Thyroid gland (tissue), 4 donors: ENCODE data around the gene RAB11FIP4. TPM values are rescaled to one million over a fixed set of nuclear protein-coding genes. Genes with fewer than 3 reads are reported as not detected.
A peak's percentile ranks its signal among the peaks of the same experiment; 100 is the strongest.

Experiments
- DNase-seq, 2 donors: peaks; one replicate each; pipeline ENCODE4 v3.0.0-alpha.2; 2019
- H3K27ac ChIP-seq, 3 donors: fragments of 200-600 bp; sonication (generic); 1 replicate in 2 of 3; 2 replicates in 1 of 3; pipeline ENCODE4 v1.5.1; 2016 to 2019; ENCODE audit warnings: mild to moderate bottlenecking in 1 of 3, moderate library complexity in 1 of 3
- H3K27me3 ChIP-seq: fragments of 200-600 bp; sonication (generic); one replicate; pipeline ENCODE4 v1.5.1; 2019
- H3K36me3 ChIP-seq, 2 donors: fragments of 200-600 bp; sonication (generic); one replicate each; pipeline ENCODE4 v1.5.1; 2016 to 2019
- H3K4me1 ChIP-seq, 2 donors: fragments of 200-600 bp; sonication (generic); one replicate each; pipeline ENCODE4 v1.5.1; 2017 to 2019
- H3K4me3 ChIP-seq, 3 donors: fragments of 200-600 bp; sonication (generic); replicated peaks in 1 of 3; 1 replicate in 2 of 3; 2 replicates in 1 of 3; pipeline ENCODE4 v1.5.1; 2016; ENCODE audit warnings: mild to moderate bottlenecking in 1 of 3
- H3K9me3 ChIP-seq: fragments of 200-600 bp; sonication (generic); one replicate; pipeline ENCODE4 v1.5.1; 2017
- CTCF ChIP-seq, 6 experiments: fragments of 200-600 bp in 3 of 6; fragments of 450-650 bp in 3 of 6; sonication (generic) in 3 of 6; IDR thresholded peaks; one replicate each; pipeline ENCODE4 v1.5.1; 2016 to 2019; ENCODE audit warnings: antibody characterized with exemption in 6 of 6, mild to moderate bottlenecking in 2 of 6, inconsistent platforms in 1 of 6, moderate library complexity in 1 of 6
- POLR2A ChIP-seq, 2 donors: fragments of 450-650 bp; IDR thresholded peaks; one replicate each; pipeline ENCODE4 v1.6.1; 2017; ENCODE audit warnings: antibody characterized with exemption in 2 of 2, mild to moderate bottlenecking in 2 of 2, moderate library complexity in 1 of 2
- WGBS, 2 donors: methylation state at CpG; one replicate each; pipeline ENCODE4 v1.1.5; 2017; 5-methylcytosine and 5-hydroxymethylcytosine counted together
- intact Hi-C: fragments of 100-400 bp; cut with DNase I; formaldehyde crosslinking; loops from one replicate; pipeline ENCODE4 v1.15.1; 2023
- total RNA-seq, 4 donors: library from RNA; depleted of rRNA; stranded (reverse); fragments of >200 nt; gene quantifications; one replicate each; pipeline ENCODE4 v1.2.3, GENCODE V29; 2016

The RAB11FIP4 gene
- total RNA-seq, 4 donors from 2014 or later: 21.1 to 44.5 (median 24.9) TPM

DNA sequence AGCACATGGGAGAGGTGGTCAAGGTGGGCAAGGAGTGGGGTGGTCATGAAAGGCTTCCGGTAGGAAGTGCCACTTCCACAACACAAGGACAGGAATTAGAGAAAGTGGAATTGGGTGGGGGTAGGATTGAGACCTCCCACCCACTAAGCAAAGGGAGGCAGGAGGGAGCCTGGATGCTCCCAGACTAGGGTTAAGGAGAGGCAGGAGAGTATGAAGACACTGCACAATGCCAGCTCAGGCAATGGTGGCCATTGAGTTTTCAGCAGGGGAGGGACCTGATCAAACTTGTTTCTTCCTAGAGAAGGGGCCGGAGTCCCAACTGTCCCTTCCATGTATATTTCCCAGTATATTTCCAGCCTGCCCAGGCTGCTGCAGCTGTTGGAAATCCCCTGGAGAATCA lies 3.1 kb upstream of the RAB11FIP4 start:
- intact Hi-C loops: no loop called here
- no peak for DNase-seq
- Histone ChIP-seq H3K36me3 (no peaks in the 10 kb centered on the region), H3K27me3 (peaks cover 6% of the 10 kb centered on the region), H3K4me1 (peaks cover 3 to 14% of the 10 kb centered on the region in 2 donors), H3K9me3 (no peaks in the 10 kb centered on the region), H3K4me3 (no peak overlapping the region), H3K27ac (no peak overlapping the region)
- 67 to 88% methylated on average over 2 of the region's 2 CpGs for WGBS, 2 donors
- TF ChIP-seq CTCF (IDR thresholded peaks at IDR 0.05) (no peak), POLR2A (IDR thresholded peaks at IDR 0.05) (no peak)

DNA sequence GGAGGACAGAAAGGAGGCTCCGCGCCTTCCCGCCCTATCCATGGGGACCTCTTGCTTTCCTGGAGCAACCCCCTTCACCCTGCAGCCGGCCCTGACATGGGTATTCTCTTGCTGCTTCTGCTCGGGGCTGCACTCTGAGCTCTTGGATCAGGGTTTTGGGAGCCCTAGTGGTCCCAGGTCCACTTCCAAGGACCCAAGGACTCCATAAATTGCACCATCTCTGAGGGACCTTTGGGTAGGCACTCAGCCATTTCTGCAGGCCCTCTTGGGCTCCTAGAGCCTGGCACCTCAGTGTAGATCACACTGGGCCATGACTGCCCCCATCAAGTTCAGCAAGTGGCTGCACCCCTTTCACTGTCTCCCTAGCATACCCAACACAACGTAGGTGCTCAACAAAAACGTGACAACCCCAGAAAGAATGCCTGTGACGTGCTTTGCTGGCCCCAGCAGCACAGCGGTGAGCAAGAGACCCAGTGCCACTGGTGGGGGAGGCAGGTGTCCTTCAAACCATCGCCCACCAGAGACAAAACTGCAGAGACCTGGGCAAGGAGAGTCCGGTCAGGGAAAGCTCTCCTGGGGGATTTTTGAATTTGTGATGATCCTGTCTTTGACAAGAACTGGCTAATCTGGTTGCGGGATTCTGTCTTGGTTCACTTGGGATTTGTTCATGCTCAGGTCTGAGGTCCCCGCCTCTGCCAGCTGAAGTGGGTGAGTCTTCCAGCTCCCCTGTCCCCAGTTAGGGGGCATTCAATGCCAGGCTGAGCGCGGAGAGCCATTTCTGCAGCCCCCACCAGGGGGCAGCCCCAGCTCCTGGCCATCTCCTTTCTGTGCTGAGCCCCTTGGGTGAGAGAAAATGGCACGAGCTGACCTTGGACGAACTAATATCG lies 2.5 kb upstream of the RAB11FIP4 start:
- no peaks in the 10 kb centered on the region for H3K36me3 ChIP-seq
- WGBS, 2 donors: 52 to 67% methylated on average over 13 to 16 of the region's 18 CpGs
- H3K4me3 ChIP-seq: no peak overlapping the region
- no peaks in the 10 kb centered on the region for H3K9me3 ChIP-seq
- H3K27me3 ChIP-seq: peaks cover 6% of the 10 kb centered on the region
- H3K4me1 ChIP-seq: peaks cover 3 to 14% of the 10 kb centered on the region in 2 donors
- peak; percentile 9 to 11 for DNase-seq
- TF ChIP-seq POLR2A (IDR thresholded peaks at IDR 0.05): no peak
- TF ChIP-seq CTCF (IDR thresholded peaks at IDR 0.05): peak in 4 of 6 experiments; percentile 12 to 56 (median 30)
- intact Hi-C loops: no loop called here
- no peak overlapping the region for H3K27ac ChIP-seq

DNA sequence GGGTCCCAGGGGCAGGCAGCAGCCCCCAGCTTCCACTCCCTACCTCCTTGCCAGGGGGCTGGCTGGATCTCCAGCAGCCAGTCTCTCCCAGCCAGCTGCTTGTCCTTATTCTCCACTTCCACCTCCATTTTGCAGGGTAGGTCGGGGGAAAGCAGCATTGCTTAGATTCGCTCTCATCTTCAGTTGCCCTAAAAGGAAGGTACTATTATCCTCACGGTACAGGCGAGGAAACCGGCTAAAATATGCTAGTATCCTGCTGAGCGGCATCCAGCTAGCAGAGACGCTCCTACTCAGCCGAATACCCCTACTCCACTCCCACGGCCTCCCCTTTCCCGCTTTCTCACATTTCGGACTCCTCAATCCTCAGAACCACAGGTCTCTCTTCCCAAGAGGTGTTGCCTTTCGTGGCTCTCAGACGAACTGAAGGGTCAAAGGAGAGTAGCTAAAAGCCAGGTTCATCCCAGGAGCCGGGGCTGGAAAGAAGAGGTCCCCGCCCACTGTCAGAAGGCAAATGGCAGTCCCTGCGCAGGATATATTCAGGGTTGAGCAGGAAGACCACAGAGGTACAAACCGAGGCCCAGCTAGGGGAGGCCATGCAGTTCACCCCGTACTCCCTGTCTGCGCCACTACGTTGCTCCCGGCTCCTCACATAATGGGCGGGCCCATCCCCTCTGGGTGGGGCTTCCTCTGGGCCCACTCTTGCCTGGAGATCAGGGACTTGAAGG lies 1.7 kb upstream of the RAB11FIP4 start:
- Histone ChIP-seq H3K4me3 (no peak overlapping the region), H3K27me3 (peaks cover 6% of the 10 kb centered on the region), H3K4me1 (peaks cover 3 to 14% of the 10 kb centered on the region in 2 donors), H3K27ac (no peak overlapping the region), H3K9me3 (no peaks in the 10 kb centered on the region), H3K36me3 (no peaks in the 10 kb centered on the region)
- no peak for DNase-seq
- intact Hi-C loops: no loop called here
- 58 to 64% methylated on average over 21 to 22 of the region's 22 CpGs for WGBS, 2 donors
- TF ChIP-seq CTCF (IDR thresholded peaks at IDR 0.05) (no peak), POLR2A (IDR thresholded peaks at IDR 0.05) (no peak)

GRCh38 chr17:31390426-31390747 lies 1.1 kb upstream of the RAB11FIP4 start:
- H3K36me3 ChIP-seq: no peaks in the 10 kb centered on the region
- H3K4me1 ChIP-seq: peaks cover 3 to 14% of the 10 kb centered on the region in 2 donors
- H3K27me3 ChIP-seq: peaks cover 6% of the 10 kb centered on the region
- no peak for DNase-seq
- 65 to 68% methylated on average over 8 of the region's 8 CpGs for WGBS, 2 donors
- no peak overlapping the region for H3K4me3 ChIP-seq
- H3K9me3 ChIP-seq: no peaks in the 10 kb centered on the region
- intact Hi-C loops: no loop called here
- TF ChIP-seq CTCF (IDR thresholded peaks at IDR 0.05) (no peak), POLR2A (IDR thresholded peaks at IDR 0.05) (no peak)
- no peak overlapping the region for H3K27ac ChIP-seq
